Measurements from ENCODE around the gene DPF3. TPM values are rescaled to one million over a fixed set of nuclear protein-coding genes. Genes with fewer than 3 reads are reported as not detected.

DPF3 gene
- total RNA-seq, 1 experiment from 2014 or later = not detected

GRCh38 chr14:72783741-72784140, 110.2 kb downstream of the DPF3 start:
- intact Hi-C loops (cut with micrococcal nuclease; ENCODE audit: unreplicated experiment) = no loop called here
- Histone ChIP-seq H3K4me2 (no peak overlapping the region), H3K27ac (no peak overlapping the region), H3F3A (ENCODE audit: insufficient read depth, low read depth) (no peaks in the 10 kb centered on the region), H3K4me3 (no peak overlapping the region), H3K9me3 (ENCODE audit: insufficient read depth, low read depth) (no peaks in the 10 kb centered on the region), H3K4me1 (replicated peaks; ENCODE audit: insufficient read depth) (no peaks in the 10 kb centered on the region), H2AFZ (no peak overlapping the region), H3K79me2 (ENCODE audit: low read depth) (no peaks in the 10 kb centered on the region), H4K20me1 (ENCODE audit: insufficient read depth) (no peaks in the 10 kb centered on the region), H3K36me3 (ENCODE audit: low read depth) (no peaks in the 10 kb centered on the region), H3K9me2 (ENCODE audit: insufficient read depth) (no peaks in the 10 kb centered on the region), H3K27me3 (ENCODE audit: insufficient read depth, low read depth) (peaks cover 73% of the 10 kb centered on the region)
- POLR2A ChIA-PET (ENCODE audit: unreplicated experiment) = no interaction called here
- no TSS peak for BruUV-seq (replicated peaks)
- TF ChIP-seq CTCF (conservative IDR thresholded peaks at IDR 0.05) (no peak), EZH2 (IDR thresholded peaks at IDR 0.05; ENCODE audit: low read depth) (no peak)
- no peak for DNase-seq
- CTCF ChIA-PET = no interaction called here

GRCh38 chr14:72782817-72783216, 111.1 kb downstream of the DPF3 start:
- no peaks in the 10 kb centered on the region for H3K9me3 ChIP-seq (ENCODE audit: insufficient read depth, low read depth)
- POLR2A ChIA-PET (ENCODE audit: unreplicated experiment) = no interaction called here
- CTCF ChIA-PET = interaction anchor here (0.6 kb wide), 1 partner anchor 68 kb away, joined by 3 read pairs; no protein-coding TSS in a partner anchor
- intact Hi-C loops (cut with micrococcal nuclease; ENCODE audit: unreplicated experiment) = no loop called here
- no peaks in the 10 kb centered on the region for H3F3A ChIP-seq (ENCODE audit: insufficient read depth, low read depth)
- no TSS peak for BruUV-seq (replicated peaks)
- no peak for DNase-seq
- peaks cover 65% of the 10 kb centered on the region for H3K27me3 ChIP-seq (ENCODE audit: insufficient read depth, low read depth)
- no peak overlapping the region for H2AFZ ChIP-seq
- H4K20me1 ChIP-seq (ENCODE audit: insufficient read depth) = no peaks in the 10 kb centered on the region
- no peaks in the 10 kb centered on the region for H3K9me2 ChIP-seq (ENCODE audit: insufficient read depth)
- no peak overlapping the region for H3K4me2 ChIP-seq
- TF ChIP-seq CTCF (conservative IDR thresholded peaks at IDR 0.05) (no peak), EZH2 (IDR thresholded peaks at IDR 0.05; ENCODE audit: low read depth) (no peak)
- no peak overlapping the region for H3K4me3 ChIP-seq
- no peak overlapping the region for H3K27ac ChIP-seq
- no peaks in the 10 kb centered on the region for H3K79me2 ChIP-seq (ENCODE audit: low read depth)
- H3K36me3 ChIP-seq (ENCODE audit: low read depth) = no peaks in the 10 kb centered on the region
- H3K4me1 ChIP-seq (replicated peaks; ENCODE audit: insufficient read depth) = no peaks in the 10 kb centered on the region

- H3K79me2 ChIP-seq (ENCODE audit: low read depth) = no peaks in the 10 kb centered on the region
- H4K20me1 ChIP-seq (ENCODE audit: insufficient read depth) = no peaks in the 10 kb centered on the region
- ChIA-PET POLR2A (ENCODE audit: unreplicated experiment) (no interaction called here), CTCF (no interaction called here)
- H3K27me3 ChIP-seq (ENCODE audit: insufficient read depth, low read depth) = peaks cover 55% of the 10 kb centered on the region
- no peak for TF ChIP-seq CTCF (conservative IDR thresholded peaks at IDR 0.05)
- TF ChIP-seq EZH2 (IDR thresholded peaks at IDR 0.05; ENCODE audit: low read depth) = no peak
- H2AFZ ChIP-seq = no peak overlapping the region
- no peak overlapping the region for H3K4me2 ChIP-seq
- no peaks in the 10 kb centered on the region for H3K36me3 ChIP-seq (ENCODE audit: low read depth)
- H3K9me2 ChIP-seq (ENCODE audit: insufficient read depth) = no peaks in the 10 kb centered on the region
- no peaks in the 10 kb centered on the region for H3K9me3 ChIP-seq (ENCODE audit: insufficient read depth, low read depth)
- H3K27ac ChIP-seq = no peak overlapping the region
- DNase-seq = no peak
- H3K4me1 ChIP-seq (replicated peaks; ENCODE audit: insufficient read depth) = no peaks in the 10 kb centered on the region
- BruUV-seq (replicated peaks) = no TSS peak
- no peaks in the 10 kb centered on the region for H3F3A ChIP-seq (ENCODE audit: insufficient read depth, low read depth)
- intact Hi-C loops (cut with micrococcal nuclease; ENCODE audit: unreplicated experiment) = no loop called here
- no peak overlapping the region for H3K4me3 ChIP-seq
Measured at GRCh38 chr14:72781561-72782508, 112.1 kb downstream of the DPF3 start.
